Measurements from ENCODE around the gene RAB18.

RAB18 gene

DNA sequence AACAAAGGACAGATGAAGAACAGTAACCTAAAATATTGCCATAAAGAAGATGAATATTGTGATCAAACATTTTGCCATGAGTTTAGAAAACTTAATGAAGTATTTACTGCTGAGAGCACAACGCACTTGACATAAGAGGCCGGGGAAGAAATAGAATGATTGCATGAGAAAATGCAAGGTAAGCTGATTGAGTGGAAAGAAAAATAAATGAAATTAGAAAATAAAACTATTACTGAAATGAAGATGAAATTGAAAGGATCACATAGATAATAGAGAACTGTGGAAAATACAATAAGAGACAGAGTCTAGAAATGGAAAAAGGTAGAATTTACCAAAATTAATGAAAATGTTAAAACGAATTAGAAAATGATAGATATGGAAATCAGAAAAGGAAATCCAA, 10.1 kb downstream of the RAB18 start:
- H3K79me2 ChIP-seq (ENCODE audit: insufficient read depth, low read length): peaks cover 86% of the 10 kb centered on the region
- H3K4me3 ChIP-seq (ENCODE audit: low read length, poor library complexity, severe bottlenecking): no peak overlapping the region
- peaks cover 16% of the 10 kb centered on the region for H3K4me1 ChIP-seq (ENCODE audit: insufficient read depth, low read length, poor library complexity, severe bottlenecking)
- H2AFZ ChIP-seq (ENCODE audit: low read length): no peak overlapping the region
- H4K20me1 ChIP-seq (ENCODE audit: insufficient read depth, low read length, poor library complexity, severe bottlenecking): peaks cover 30% of the 10 kb centered on the region
- peaks cover 16% of the 10 kb centered on the region; the same call in 1 of the 2 replicates for H3K36me3 ChIP-seq (ENCODE audit: insufficient read depth, low read length)
- H3F3A ChIP-seq (ENCODE audit: low read depth): no peaks in the 10 kb centered on the region
- H3K27me3 ChIP-seq (ENCODE audit: insufficient read depth, low read length, poor library complexity, severe bottlenecking): no peaks in the 10 kb centered on the region
- H3K9ac ChIP-seq (ENCODE audit: low read depth, low read length, poor library complexity, severe bottlenecking): no peak overlapping the region
- TF ChIP-seq, protein P1, sequence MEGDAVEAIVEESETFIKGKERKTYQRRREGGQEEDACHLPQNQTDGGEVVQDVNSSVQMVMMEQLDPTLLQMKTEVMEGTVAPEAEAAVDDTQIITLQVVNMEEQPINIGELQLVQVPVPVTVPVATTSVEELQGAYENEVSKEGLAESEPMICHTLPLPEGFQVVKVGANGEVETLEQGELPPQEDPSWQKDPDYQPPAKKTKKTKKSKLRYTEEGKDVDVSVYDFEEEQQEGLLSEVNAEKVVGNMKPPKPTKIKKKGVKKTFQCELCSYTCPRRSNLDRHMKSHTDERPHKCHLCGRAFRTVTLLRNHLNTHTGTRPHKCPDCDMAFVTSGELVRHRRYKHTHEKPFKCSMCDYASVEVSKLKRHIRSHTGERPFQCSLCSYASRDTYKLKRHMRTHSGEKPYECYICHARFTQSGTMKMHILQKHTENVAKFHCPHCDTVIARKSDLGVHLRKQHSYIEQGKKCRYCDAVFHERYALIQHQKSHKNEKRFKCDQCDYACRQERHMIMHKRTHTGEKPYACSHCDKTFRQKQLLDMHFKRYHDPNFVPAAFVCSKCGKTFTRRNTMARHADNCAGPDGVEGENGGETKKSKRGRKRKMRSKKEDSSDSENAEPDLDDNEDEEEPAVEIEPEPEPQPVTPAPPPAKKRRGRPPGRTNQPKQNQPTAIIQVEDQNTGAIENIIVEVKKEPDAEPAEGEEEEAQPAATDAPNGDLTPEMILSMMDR (conservative IDR thresholded peaks at IDR 0.05; ENCODE audit: low read length): no peak
- no peak for TF ChIP-seq EZH2phosphoT487 (IDR thresholded peaks at IDR 0.05; ENCODE audit: borderline replicate concordance)
- H3K9me3 ChIP-seq (ENCODE audit: insufficient read depth, low read depth, low read length): no peaks in the 10 kb centered on the region
- H3K9me2 ChIP-seq (replicated peaks; ENCODE audit: low read depth, low read length): no peaks in the 10 kb centered on the region
- H3K4me2 ChIP-seq (ENCODE audit: low read depth, low read length, poor library complexity, severe bottlenecking): peak overlapping the region; percentile 30

DNA sequence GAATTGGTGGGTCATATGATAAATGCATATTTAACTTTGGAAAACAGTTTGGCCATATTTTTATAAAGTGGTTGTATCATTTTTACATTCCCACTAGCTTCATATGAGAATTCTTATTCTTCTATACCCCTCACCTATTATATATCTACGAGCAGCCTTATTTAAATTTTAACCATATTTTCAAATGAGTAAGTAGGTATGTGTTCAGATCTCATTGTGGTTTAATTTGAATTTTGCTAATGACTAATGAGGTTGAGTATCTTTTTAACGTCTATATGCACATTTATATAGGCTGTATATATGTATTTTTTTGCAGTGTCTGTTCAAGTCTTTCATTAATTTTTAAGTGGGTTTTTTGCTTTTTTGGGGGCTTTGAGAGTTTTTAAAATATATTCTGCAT, 14.2 kb downstream of the RAB18 start:
- TF ChIP-seq, protein P1 (conservative IDR thresholded peaks at IDR 0.05; ENCODE audit: low read length): no peak
- TF ChIP-seq EZH2phosphoT487 (IDR thresholded peaks at IDR 0.05; ENCODE audit: borderline replicate concordance): no peak
- no peaks in the 10 kb centered on the region for H3K27me3 ChIP-seq (ENCODE audit: insufficient read depth, low read length, poor library complexity, severe bottlenecking)
- H3K9me3 ChIP-seq (ENCODE audit: insufficient read depth, low read depth, low read length): no peaks in the 10 kb centered on the region
- H3K79me2 ChIP-seq (ENCODE audit: insufficient read depth, low read length): peaks cover 92% of the 10 kb centered on the region
- peaks cover 8% of the 10 kb centered on the region for H3K4me1 ChIP-seq (ENCODE audit: insufficient read depth, low read length, poor library complexity, severe bottlenecking)
- H4K20me1 ChIP-seq (ENCODE audit: insufficient read depth, low read length, poor library complexity, severe bottlenecking): peaks cover 21% of the 10 kb centered on the region
- no peak overlapping the region for H3K9ac ChIP-seq (ENCODE audit: low read depth, low read length, poor library complexity, severe bottlenecking)
- peaks cover 11% of the 10 kb centered on the region; the same call in 1 of the 2 replicates for H3K36me3 ChIP-seq (ENCODE audit: insufficient read depth, low read length)
- no peak overlapping the region for H3K4me3 ChIP-seq (ENCODE audit: low read length, poor library complexity, severe bottlenecking)
- H2AFZ ChIP-seq (ENCODE audit: low read length): no peak overlapping the region
- no peak overlapping the region for H3K4me2 ChIP-seq (ENCODE audit: low read depth, low read length, poor library complexity, severe bottlenecking)
- no peaks in the 10 kb centered on the region for H3F3A ChIP-seq (ENCODE audit: low read depth)
- no peaks in the 10 kb centered on the region for H3K9me2 ChIP-seq (replicated peaks; ENCODE audit: low read depth, low read length)

DNA sequence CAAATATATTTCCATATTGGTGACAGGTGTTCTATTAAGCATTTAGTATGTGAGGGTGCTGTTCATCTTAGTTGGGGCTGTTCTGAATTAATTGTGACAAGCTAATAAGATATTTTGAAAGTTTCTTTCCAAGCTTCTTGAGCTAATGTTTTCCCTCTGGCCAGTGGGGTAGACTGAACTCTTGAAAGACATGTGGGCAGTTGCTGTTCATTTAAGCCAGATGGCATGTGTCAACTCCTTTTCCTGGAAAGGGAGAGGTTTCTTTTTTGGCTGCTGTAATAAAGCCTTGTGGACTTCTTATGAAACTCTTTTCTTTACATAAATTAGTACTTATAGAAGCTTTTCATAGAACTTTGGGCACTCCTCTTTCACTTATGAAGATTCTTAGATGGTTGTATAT, 21.7 kb downstream of the RAB18 start:
- Histone ChIP-seq H3K27me3 (ENCODE audit: insufficient read depth, low read length, poor library complexity, severe bottlenecking) (no peaks in the 10 kb centered on the region), H3K4me1 (ENCODE audit: insufficient read depth, low read length, poor library complexity, severe bottlenecking) (peaks cover 21% of the 10 kb centered on the region), H3K9me2 (replicated peaks; ENCODE audit: low read depth, low read length) (no peaks in the 10 kb centered on the region), H3K9me3 (ENCODE audit: insufficient read depth, low read depth, low read length) (no peaks in the 10 kb centered on the region), H2AFZ (ENCODE audit: low read length) (no peak overlapping the region), H3K4me2 (ENCODE audit: low read depth, low read length, poor library complexity, severe bottlenecking) (no peak overlapping the region), H3F3A (ENCODE audit: low read depth) (no peaks in the 10 kb centered on the region), H3K9ac (ENCODE audit: low read depth, low read length, poor library complexity, severe bottlenecking) (no peak overlapping the region), H3K4me3 (ENCODE audit: low read length, poor library complexity, severe bottlenecking) (no peak overlapping the region), H4K20me1 (ENCODE audit: insufficient read depth, low read length, poor library complexity, severe bottlenecking) (no peaks in the 10 kb centered on the region), H3K79me2 (ENCODE audit: insufficient read depth, low read length) (peaks cover 81% of the 10 kb centered on the region), H3K36me3 (ENCODE audit: insufficient read depth, low read length) (peaks cover 6% of the 10 kb centered on the region; the same call in 1 of the 2 replicates)
- TF ChIP-seq, protein P1 (conservative IDR thresholded peaks at IDR 0.05; ENCODE audit: low read length): no peak
- TF ChIP-seq EZH2phosphoT487 (IDR thresholded peaks at IDR 0.05; ENCODE audit: borderline replicate concordance): no peak
